ENCODE measurements around the gene KCTD16. TPM values are rescaled to one million over a fixed set of nuclear protein-coding genes. Genes with fewer than 3 reads are reported as not detected.

The KCTD16 gene
- total and polyA plus RNA-seq, 12 donors, result 0.04 to 2.1 (median 0.48) TPM; not detected in 1

- H3K4me1 ChIP-seq (replicated peaks in 1 of 2), result no peaks in the 10 kb centered on the region
- no peaks in the 10 kb centered on the region for H3K27me3 ChIP-seq
- H3K9me3 ChIP-seq (replicated peaks in 1 of 3), result no peaks in the 10 kb centered on the region
- no peak overlapping the region for H3K4me3 ChIP-seq
- 44 to 51% (median 49%) methylated on average over 3 of the region's 3 CpGs for WGBS, 4 donors
- no peaks in the 10 kb centered on the region for H3K36me3 ChIP-seq (replicated peaks in 1 of 2)
- no peak for DNase-seq
- H3K27ac ChIP-seq, result no peak overlapping the region
- TF ChIP-seq POLR2A (IDR thresholded peaks at IDR 0.05) (no peak), CTCF (IDR thresholded peaks at IDR 0.05) (no peak)
- intact Hi-C loops (cut with DNase I), result no loop called here
Measured at GRCh38 chr5:144198386-144198785, 27.7 kb downstream of the KCTD16 start.

- TF ChIP-seq CTCF (IDR thresholded peaks at IDR 0.05) (no peak), POLR2A (IDR thresholded peaks at IDR 0.05) (no peak)
- Histone ChIP-seq H3K4me1 (replicated peaks in 1 of 2) (no peaks in the 10 kb centered on the region), H3K27me3 (peaks cover 9% of the 10 kb centered on the region), H3K27ac (no peak overlapping the region), H3K9me3 (replicated peaks in 1 of 3) (peaks cover 0 to 3% (median 0%) of the 10 kb centered on the region in 3 donors), H3K36me3 (replicated peaks in 1 of 2) (no peaks in the 10 kb centered on the region), H3K4me3 (no peak overlapping the region)
- WGBS, 4 donors, result 47 to 51% (median 49%) methylated on average over 5 of the region's 5 CpGs
- intact Hi-C loops (cut with DNase I), result loop anchor here in 1 of 2 donors (10.0 kb wide), 1 partner anchor 1843 kb away; no protein-coding TSS in a partner anchor
- DNase-seq, result no peak
Measured at GRCh38 chr5:144201588-144201987, 30.9 kb downstream of the KCTD16 start.

GRCh38 chr5:144202072-144202471 is 31.4 kb downstream of the KCTD16 start:
- peaks cover 0 to 3% (median 0%) of the 10 kb centered on the region in 3 donors for H3K9me3 ChIP-seq (replicated peaks in 1 of 3)
- intact Hi-C loops (cut with DNase I), result loop anchor here in 1 of 2 donors (10.0 kb wide), 1 partner anchor 1843 kb away; no protein-coding TSS in a partner anchor
- H3K27ac ChIP-seq, result no peak overlapping the region
- H3K4me1 ChIP-seq (replicated peaks in 1 of 2), result no peaks in the 10 kb centered on the region
- WGBS, 4 donors, result 20 to 31% (median 24%) methylated on average over 10 of the region's 10 CpGs
- H3K36me3 ChIP-seq (replicated peaks in 1 of 2), result no peaks in the 10 kb centered on the region
- no peak overlapping the region for H3K4me3 ChIP-seq
- no peak for DNase-seq
- TF ChIP-seq CTCF (IDR thresholded peaks at IDR 0.05) (no peak), POLR2A (IDR thresholded peaks at IDR 0.05) (no peak)
- H3K27me3 ChIP-seq, result peaks cover 14% of the 10 kb centered on the region

GRCh38 chr5:144202726-144203125 is 32.1 kb downstream of the KCTD16 start:
- 59 to 85% (median 70%) methylated on average over 1 of the region's 1 CpG for WGBS, 4 donors
- no peaks in the 10 kb centered on the region for H3K36me3 ChIP-seq (replicated peaks in 1 of 2)
- H3K9me3 ChIP-seq (replicated peaks in 1 of 3), result peaks cover 0 to 3% (median 0%) of the 10 kb centered on the region in 3 donors
- H3K4me1 ChIP-seq (replicated peaks in 1 of 2), result no peaks in the 10 kb centered on the region
- no peak overlapping the region for H3K27ac ChIP-seq
- no peak for DNase-seq
- intact Hi-C loops (cut with DNase I), result loop anchor here in 1 of 2 donors (10.0 kb wide), 1 partner anchor 1842 kb away; no protein-coding TSS in a partner anchor
- peaks cover 17% of the 10 kb centered on the region for H3K27me3 ChIP-seq
- H3K4me3 ChIP-seq, result no peak overlapping the region
- TF ChIP-seq CTCF (IDR thresholded peaks at IDR 0.05) (no peak), POLR2A (IDR thresholded peaks at IDR 0.05) (no peak)
